HG02610 (cell line): ENCODE measurements around the gene MOB1B.
A peak's percentile ranks its signal among the peaks of the same experiment; 100 is the strongest.
"Not testable (repeated sequence)": the region's sequence is repeated elsewhere in the genome, so short reads cannot be mapped to it uniquely, and the experiment has no call there.

Experiments
- ATAC-seq: cut with Tn5 transposase; IDR thresholded peaks from one replicate; pipeline ENCODE4 v1.9.1; 2021; ENCODE audit warnings: mild to moderate bottlenecking, moderate library complexity; ENCODE audit not compliant: unreplicated experiment

The MOB1B gene

DNA sequence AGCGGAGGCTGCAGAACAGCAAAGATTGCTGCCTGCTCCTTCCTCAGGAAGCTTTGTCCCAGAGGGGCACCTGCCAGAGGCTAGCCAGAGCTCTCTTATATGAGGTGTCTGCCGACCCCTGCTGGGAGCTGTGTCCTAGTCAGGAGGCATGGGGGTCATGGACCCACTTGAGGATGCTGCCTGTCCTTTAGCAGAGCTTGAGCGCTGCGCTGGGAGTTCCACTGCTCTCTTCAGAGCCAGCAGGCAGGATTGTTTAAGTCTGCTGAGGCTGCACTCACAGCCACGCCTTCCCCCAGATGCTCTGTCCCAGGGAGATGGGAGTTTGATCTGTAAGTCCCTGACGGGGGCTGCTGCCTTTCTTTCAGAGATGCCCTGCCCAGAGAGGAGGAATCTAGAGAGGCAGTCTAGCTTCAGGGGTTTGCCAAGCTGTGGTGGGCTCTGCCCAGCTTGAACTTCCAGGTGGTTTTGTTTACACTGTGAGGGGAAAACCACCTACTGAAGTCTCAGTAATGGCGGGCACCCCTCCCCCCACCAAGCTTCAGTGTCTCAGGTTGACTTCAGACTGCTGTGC lies 102.2 kb downstream of the MOB1B start:
- ATAC-seq: no peak

DNA sequence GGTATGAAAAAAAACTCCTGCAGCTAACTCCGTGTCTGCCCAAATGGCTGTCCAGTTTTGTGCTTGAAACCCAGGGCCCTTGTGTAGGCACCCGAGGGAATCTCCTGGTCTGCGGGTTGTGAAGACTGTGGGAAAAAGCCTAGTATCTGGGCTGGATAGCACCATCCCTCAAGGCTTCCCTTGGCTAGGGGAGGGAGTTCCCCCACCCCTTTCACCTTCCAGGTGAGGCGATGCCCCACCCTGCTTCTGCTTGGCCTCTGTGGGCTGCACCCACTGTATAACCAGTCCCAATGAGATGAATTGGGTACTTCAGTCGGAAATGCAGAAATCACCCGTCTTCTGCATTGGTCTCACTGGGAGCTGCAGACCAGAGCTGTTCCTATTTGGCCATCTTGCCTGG lies 102.9 kb downstream of the MOB1B start:
- not testable (repeated sequence) for ATAC-seq

DNA sequence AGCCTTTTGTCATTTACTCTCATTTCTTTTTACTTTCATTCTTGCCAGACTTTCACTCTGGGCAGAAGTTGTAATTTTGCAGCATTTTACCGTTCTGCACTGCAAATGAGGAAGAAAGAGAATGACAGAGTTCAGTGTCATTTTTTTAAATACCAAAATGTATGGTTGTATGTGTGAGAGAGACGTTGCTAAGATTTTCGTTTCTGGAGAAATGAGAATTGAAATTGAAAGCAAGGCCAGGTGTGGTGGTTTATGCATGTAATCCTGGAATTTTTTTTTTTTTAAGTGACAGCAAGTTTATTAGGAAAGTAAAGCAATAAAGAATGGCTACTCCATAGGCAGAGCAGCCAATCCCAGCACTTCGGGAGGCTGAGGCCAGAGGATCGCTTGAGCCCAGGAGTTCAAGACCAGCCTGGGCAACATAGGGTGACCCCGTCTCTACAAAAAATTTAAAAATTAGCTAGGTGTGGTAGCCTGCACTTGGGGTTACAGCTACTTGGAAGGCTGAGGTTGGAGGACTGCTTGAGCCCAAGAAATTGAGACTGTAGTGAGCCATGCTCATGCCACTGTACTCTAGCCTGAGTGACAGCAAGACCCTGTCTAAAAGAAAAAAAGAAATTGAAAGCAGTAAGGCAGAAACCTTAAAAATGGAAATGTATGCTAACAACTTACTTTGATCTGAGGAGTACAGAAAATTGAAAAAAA lies 104.2 kb downstream of the MOB1B start:
- ATAC-seq: peak; percentile 89

DNA sequence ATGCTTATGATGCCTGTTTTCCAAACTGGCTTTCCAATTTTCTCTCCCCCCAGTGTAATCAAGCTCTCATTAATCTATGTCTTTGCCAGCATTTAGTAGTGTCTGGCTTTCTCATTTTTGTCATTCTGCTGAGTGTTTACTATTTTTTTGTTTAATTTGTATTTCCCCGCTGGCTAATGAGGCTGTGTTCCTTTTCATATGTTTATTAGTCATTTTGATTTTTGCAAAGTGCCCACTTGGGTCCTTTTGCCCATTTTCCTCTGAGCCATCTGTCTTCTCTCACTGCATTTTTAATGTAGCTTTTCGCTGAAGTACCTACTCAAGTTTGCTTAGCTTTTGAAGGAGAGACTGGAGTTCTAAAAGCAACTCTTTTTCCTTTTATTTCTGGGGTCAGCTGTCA lies 106.0 kb downstream of the MOB1B start:
- no peak for ATAC-seq

DNA sequence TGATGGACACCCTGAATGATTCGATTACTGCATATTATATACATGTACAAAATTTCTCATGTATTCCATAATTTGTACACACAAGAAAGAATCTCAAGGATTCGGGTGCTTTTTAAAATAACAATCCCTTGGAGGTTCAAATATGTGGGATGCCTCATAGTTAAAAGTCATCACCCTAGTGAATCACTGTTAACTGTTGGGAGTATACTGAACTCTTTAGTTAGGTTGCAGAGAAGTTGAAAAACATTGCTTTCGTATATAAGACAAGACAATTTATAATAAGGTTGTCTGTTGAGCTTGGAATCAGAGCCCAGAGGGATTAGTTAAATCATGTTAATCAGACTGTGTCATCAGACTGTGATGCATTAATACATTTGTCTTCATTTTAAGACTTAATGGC lies 106.9 kb downstream of the MOB1B start:
- no peak for ATAC-seq

DNA sequence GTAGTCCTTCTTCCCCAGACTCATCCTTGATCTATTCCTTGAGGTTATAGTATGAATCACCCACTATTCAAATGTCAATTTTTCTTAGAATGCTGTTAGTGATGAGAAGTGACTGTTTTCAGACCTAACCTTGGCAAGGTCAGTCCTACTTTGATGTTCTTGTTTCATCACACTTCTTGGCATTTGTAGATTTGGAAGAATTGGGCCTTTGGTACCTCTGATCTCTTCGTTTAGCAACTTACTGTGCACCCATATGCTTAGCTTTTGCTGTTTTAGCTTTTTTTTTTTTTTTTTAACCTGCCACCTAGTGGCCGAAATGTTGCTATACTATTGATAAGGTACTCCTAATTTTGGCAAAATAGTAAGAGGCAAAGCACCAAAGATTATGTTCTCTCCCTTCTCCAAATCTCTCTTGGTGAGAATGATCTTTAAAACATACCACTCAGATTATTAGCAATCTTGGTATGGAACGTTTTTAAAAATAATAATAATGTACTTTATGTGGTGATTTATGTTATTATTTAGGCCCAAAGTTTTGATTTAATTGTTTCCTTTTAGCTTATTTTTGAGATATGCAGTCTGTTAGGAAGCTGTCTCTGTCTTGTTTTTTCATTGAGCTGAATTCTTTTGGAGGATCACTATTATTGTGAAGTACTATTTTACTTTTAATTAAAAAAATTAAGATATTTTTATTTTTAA lies 107.9 kb downstream of the MOB1B start:
- ATAC-seq: no peak

DNA sequence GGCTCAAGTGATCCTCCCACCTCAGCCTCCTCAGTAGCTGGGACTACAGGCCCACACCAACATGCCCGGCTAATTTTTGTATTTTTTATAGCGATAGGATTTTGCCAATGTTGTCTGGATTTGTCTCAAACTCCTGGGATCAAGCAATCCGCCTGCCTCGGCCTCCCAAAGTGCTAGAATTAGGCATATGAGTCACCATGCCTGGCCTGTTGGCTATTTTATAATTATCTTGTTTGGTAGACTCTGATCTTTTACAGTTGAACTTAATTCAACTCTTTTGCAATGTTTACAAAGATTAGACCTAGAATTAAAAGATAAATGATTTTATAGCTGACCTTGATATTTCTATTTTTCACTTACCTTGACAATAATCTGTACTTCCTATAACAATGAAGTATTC lies 109.3 kb downstream of the MOB1B start:
- no peak for ATAC-seq

DNA sequence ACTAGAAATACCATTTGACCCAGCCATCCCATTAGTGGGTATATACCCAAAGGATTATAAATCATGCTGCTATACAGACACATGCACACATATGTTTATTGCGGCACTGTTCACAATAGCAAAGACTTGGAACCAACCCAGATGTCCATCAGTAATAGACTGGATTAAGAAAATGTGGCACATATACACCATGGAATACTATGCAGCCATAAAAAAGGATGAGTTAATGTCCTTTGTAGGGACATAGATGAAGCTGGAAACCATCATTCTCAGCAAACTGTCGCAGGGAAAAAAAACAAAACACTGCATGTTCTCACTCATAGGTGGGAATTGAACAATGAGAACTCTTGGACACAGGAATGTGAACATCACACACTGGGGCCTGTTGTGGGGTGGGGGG lies 115.2 kb downstream of the MOB1B start:
- not testable (repeated sequence) for ATAC-seq

DNA sequence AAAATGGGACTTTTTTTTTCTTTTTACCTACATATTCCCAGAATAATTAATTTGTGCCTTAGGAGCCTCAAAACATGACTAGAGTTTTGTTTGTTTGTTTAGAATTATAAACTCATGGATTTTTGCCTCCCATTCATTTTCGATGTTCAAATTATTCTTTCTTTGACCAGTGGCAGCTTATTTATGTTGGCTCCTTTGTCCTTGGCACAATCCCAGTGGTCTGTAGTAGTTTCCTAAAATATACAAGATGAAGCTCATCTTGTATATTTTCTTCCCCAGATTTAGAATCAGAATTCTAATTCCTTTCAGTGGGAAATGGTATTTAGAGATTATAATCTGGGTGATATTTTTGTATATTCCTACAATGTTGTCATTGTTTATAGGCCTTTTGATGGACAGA lies 118.4 kb downstream of the MOB1B start:
- ATAC-seq: no peak

DNA sequence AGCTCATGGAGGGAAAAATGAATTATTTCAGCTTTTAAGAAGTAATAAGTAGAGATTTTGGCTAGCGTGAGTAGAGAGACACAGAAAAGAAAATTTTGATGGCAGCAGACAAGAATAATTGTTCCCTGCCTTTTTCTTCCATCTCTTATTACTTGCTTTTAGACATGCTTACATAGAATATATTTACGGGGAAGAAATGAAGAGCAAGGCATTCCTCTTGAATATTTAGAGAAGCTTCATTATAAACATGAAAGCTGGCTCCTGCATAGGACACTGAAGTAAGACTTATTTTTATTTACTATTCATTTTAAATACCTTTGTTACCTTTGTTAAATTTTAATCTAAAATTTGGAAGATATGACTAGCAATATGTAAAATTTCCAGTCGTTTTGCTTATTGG lies 123.5 kb downstream of the MOB1B start:
- ATAC-seq: no peak

DNA sequence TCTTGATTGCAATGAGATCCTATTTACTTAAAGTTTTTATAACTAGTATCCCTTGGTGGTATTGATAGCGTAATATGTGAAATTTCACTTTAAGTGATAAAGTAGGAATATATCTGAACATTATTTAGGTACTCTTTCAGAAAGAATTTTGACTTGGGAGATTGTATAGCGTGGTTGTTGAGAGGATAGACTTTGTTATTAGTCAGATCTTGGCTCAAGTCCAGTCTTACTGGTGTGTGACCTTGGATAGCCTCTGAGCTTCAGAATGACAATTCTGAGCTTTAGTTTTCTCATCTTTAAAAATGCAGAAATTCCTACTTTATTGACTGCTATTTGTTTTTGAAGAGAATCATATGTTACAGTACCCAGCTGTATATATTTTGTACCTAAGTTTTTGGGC lies 123.9 kb downstream of the MOB1B start:
- no peak for ATAC-seq

DNA sequence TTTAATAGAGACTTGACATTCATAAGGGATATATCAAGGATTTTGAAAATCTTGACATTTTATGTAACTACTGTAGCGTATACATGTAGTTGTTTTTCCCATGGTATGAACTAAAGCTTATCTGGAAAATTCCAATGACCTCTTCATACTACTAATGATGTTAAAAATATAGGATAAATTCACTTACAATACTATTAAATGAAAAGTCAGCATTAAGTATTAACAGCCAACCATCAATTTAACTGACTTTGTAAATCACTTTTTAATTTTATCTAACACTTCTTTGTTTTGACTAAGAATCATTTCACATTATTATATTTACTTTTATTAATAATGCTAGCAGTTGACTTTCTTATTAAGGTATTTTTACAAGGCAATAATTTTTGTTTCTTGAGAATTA lies 125.4 kb downstream of the MOB1B start:
- no peak for ATAC-seq

DNA sequence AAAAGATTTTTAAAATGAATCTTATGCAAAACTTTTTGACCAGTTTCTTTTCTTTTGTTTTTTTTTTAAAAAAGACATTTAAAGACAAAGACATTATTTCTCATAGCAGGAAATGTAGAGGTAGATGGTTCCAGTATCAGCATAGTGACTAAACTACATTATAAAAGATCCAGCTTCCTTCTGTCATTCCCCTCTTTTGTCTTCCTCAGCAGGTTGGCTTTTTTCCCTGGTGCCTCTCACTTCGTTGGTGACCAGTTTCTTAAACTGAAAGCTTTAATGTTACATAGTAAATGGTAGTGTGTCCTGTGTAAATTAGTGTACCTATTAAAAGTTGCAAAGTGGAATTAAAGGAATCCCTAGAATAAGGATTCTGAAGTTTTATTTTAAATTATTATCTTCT lies 127.3 kb downstream of the MOB1B start:
- no peak for ATAC-seq

DNA sequence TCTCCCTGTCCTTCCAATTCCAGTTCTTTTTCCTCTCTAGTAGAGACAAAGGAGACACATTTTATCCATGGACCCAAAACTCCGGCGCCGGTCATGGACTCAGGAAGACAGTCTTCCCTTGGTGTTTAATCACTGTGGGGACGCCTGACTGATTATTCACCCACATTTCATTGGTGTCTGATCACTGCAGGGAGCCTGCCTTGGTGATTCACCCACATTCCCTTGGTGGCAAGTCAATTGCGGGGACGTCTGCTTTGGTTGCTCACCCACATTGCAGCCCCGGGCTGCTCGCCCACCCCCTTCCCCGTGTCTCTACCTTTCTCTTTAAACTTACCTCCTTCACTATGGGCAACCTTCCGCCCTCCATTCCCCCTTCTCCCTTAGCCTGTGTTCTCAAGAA lies 129.9 kb downstream of the MOB1B start:
- ATAC-seq: not testable (repeated sequence)
